Pancreas (tissue), 10 donors: ENCODE data around the gene STAC3. TPM values are rescaled to one million over a fixed set of nuclear protein-coding genes. Genes with fewer than 3 reads are reported as not detected.
A peak's percentile ranks its signal among the peaks of the same experiment; 100 is the strongest.

Experiments
- ATAC-seq, 4 donors: fragments of 200-7000 bp; cut with Tn5 transposase; one replicate each; pipeline versions ENCODE4 v1.8.0 to v1.9.1; 2020; ENCODE audit warnings: mild to moderate bottlenecking in 4 of 4, moderate library complexity in 4 of 4
- DNase-seq, 6 donors: peaks; one replicate each; pipeline ENCODE4 v3.0.0-alpha.2; 2020
- FAIRE-seq: peaks from 2 replicates; lab custom pipeline; 2012; peaks lifted over from hg19 to GRCh38; lab: Jason Lieb, UNC
- H3K27ac ChIP-seq, 4 donors: fragments of 200-600 bp; sonication (generic); 1 replicate in 3 of 4; 2 replicates in 1 of 4; pipeline versions ENCODE4 v1.5.0 to v1.8.0; 2020
- H3K27me3 ChIP-seq, 4 donors: fragments of 200-600 bp; one replicate each; pipeline ENCODE4 v1.8.0; 2021
- H3K36me3 ChIP-seq, 3 donors: fragments of 200-600 bp; sonication (generic) in 1 of 3; one replicate each; pipeline versions ENCODE4 v1.5.0 to v1.8.0; 2020 to 2021
- H3K4me1 ChIP-seq, 3 donors: fragments of 200-600 bp; one replicate each; pipeline ENCODE4 v1.8.0; 2021
- H3K4me3 ChIP-seq, 4 donors: fragments of 200-600 bp; sonication (generic) in 2 of 4; one replicate each; pipeline versions ENCODE4 v1.5.0 to v1.8.0; 2020 to 2021
- H3K9me3 ChIP-seq, 4 donors: fragments of 200-600 bp; one replicate each; pipeline ENCODE4 v1.8.0; 2021
- WGBS, 2 donors: extraction: QIAGEN DNeasy Blood & Tissue Kit; methylation state at CpG; one replicate each; pipeline ENCODE4 v1.1.7; 2013; 5-methylcytosine and 5-hydroxymethylcytosine counted together
- intact Hi-C, 3 donors: fragments of 100-400 bp; cut with DNase I; formaldehyde crosslinking; loops; one replicate each; pipeline versions ENCODE4 v1.11.1 to v1.14.2; 2022
- polyA plus RNA-seq, 2 donors: library from polyadenylated mRNA; stranded (reverse); fragments of 200-250 nt; gene quantifications; one replicate each; pipeline ENCODE4 v1.2.3, GENCODE V29; 2013
- total RNA-seq, 6 donors: library from RNA; stranded (reverse); fragmentation: NEBNext Ultra II Directional in 4 of 6; extraction: Animal tissue kit (Norgen Biotek cat#: 25700) in 4 of 6; gene quantifications; one replicate each; pipeline versions ENCODE4 v1.2.1 to v1.2.4, GENCODE V29; 2021 to 2023
- TF ChIP-seq, protein P1 (sequence below), 4 donors: fragments of 200-600 bp; sonication (generic) in 3 of 4; IDR thresholded peaks; one replicate each; pipeline versions ENCODE4 v1.5.0 to v1.8.0; 2021; ENCODE audit warnings: antibody characterized with exemption in 4 of 4
- donor health status: healthy with polysubstance abuse.
- donor health status: DM: no; HTN: no; CAD: no; lungs with moderate emphysema.
- donor health status: DM: no; HTN: no; CAD: no.
- donor health status: control.
- donor health status: control.
- donor health status: Bipolar disorder and iron deficiency.
- donor health status: DM: yes; HTN: yes; CAD: no.
- donor health status: DM: no; HTN: no; CAD: no.
- donor health status: DM: no; HTN: no; CAD: no.
- donor health status: DM: yes; HTN: yes; CAD: no.

STAC3 gene
- total and polyA plus RNA-seq, 8 donors: 0.46 to 3.0 (median 1.1) TPM

DNA sequence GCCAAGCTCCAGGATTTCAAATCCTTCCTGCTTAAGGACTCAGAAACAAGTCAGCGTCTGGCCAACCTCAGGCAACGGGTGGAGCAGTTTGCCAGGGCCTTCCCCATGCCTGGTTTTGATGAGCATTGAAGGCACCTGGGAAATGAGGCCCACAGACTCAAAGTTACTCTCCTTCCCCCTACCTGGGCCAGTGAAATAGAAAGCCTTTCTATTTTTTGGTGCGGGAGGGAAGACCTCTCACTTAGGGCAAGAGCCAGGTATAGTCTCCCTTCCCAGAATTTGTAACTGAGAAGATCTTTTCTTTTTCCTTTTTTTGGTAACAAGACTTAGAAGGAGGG, 16.8 kb downstream of the STAC3 start:
- H3K4me3 ChIP-seq: no peak overlapping the region
- H3K27me3 ChIP-seq: no peaks in the 10 kb centered on the region
- no peak overlapping the region for H3K27ac ChIP-seq
- no peak for ATAC-seq
- no peaks in the 10 kb centered on the region for H3K9me3 ChIP-seq
- FAIRE-seq: no peak
- 89 to 94% methylated on average over 3 of the region's 3 CpGs for WGBS, 2 donors
- intact Hi-C loops: no loop called here
- TF ChIP-seq, protein P1, sequence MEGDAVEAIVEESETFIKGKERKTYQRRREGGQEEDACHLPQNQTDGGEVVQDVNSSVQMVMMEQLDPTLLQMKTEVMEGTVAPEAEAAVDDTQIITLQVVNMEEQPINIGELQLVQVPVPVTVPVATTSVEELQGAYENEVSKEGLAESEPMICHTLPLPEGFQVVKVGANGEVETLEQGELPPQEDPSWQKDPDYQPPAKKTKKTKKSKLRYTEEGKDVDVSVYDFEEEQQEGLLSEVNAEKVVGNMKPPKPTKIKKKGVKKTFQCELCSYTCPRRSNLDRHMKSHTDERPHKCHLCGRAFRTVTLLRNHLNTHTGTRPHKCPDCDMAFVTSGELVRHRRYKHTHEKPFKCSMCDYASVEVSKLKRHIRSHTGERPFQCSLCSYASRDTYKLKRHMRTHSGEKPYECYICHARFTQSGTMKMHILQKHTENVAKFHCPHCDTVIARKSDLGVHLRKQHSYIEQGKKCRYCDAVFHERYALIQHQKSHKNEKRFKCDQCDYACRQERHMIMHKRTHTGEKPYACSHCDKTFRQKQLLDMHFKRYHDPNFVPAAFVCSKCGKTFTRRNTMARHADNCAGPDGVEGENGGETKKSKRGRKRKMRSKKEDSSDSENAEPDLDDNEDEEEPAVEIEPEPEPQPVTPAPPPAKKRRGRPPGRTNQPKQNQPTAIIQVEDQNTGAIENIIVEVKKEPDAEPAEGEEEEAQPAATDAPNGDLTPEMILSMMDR (IDR thresholded peaks at IDR 0.05): no peak
- DNase-seq: no peak
- peaks cover 0 to 19% (median 13%) of the 10 kb centered on the region in 3 donors for H3K4me1 ChIP-seq
- H3K36me3 ChIP-seq: peaks cover 3 to 25% (median 7%) of the 10 kb centered on the region in 3 donors

DNA sequence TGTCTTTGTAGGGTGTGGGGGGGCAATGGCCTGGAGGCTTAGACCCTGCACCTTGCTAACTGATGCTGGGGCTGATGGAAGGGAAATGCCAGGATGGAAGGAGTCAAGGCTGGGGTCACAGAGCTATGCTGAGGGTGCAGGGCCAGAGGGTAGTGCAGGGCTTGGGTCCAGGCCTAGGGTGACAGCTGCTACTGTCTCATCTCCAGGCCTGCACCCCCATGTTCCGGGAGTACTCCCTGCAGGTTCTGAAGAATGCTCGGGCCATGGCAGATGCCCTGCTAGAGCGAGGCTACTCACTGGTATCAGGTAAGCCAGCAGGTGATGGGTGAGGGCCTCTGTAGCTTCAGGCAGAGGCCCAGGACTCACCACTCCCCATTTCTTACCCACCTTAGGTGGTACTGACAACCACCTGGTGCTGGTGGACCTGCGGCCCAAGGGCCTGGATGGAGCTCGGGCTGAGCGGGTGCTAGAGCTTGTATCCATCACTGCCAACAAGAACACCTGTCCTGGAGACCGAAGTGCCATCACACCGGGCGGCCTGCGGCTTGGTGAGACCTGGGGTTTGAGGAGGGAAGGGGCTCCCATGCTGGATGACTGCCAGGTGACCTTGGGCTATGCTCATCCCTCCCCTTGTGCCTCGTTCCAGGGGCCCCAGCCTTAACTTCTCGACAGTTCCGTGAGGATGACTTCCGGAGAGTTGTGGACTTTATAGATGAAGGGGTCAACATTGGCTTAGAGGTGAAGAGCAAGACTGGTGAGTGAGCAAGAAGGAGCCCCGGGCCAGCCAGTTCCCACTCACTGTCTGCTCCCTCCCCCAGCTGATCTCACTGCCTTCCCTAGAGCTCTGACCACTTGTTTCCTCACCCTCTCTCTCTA, 17.4 kb downstream of the STAC3 start:
- peak in 2 of 6 donors; percentile 25 to 67 for DNase-seq
- WGBS, 2 donors: 88 to 91% methylated on average over 15 of the region's 15 CpGs

DNA sequence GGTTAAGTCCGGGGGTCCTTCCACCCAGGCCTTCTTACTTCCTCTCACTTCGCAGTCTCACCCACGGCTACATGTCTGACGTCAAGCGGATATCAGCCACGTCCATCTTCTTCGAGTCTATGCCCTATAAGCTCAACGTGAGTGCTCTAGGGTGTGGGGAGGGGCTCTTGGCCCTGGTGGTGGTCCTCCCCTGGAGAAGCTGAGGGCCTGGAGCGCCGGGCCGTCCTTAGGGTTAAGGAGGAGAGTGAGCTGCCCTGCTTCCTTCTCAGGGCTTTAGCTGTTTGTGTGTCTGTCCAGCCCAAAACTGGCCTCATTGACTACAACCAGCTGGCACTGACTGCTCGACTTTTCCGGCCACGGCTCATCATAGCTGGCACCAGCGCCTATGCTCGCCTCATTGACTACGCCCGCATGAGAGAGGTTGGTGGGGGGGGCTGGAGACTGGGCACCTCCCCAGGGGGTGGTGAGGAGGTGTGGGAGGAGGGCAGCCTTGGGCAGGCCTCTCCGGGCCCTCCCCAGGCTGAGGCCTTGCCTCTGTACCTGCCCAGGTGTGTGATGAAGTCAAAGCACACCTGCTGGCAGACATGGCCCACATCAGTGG, 18.7 kb downstream of the STAC3 start:
- Histone ChIP-seq H3K36me3 (peaks cover 3 to 25% (median 7%) of the 10 kb centered on the region in 3 donors), H3K27ac (no peak overlapping the region), H3K4me3 (no peak overlapping the region), H3K9me3 (no peaks in the 10 kb centered on the region), H3K4me1 (peaks cover 0 to 13% (median 8%) of the 10 kb centered on the region in 3 donors), H3K27me3 (no peaks in the 10 kb centered on the region)
- intact Hi-C loops: no loop called here
- FAIRE-seq (no peak), ATAC-seq (no peak), DNase-seq (peak in 2 of 6 donors; percentile 23 to 56)
- TF ChIP-seq, protein P1 (IDR thresholded peaks at IDR 0.05): no peak
- WGBS, 2 donors: 89 to 92% methylated on average over 19 of the region's 19 CpGs

More for the DNA sequence above, 17.4 kb downstream of the STAC3 start:
- no peak overlapping the region for H3K27ac ChIP-seq
- no peaks in the 10 kb centered on the region for H3K9me3 ChIP-seq
- H3K36me3 ChIP-seq: peaks cover 3 to 25% (median 7%) of the 10 kb centered on the region in 3 donors
- FAIRE-seq (no peak), ATAC-seq (no peak)
- no peaks in the 10 kb centered on the region for H3K27me3 ChIP-seq
- TF ChIP-seq, protein P1 (IDR thresholded peaks at IDR 0.05): no peak
- H3K4me1 ChIP-seq: peaks cover 0 to 16% (median 13%) of the 10 kb centered on the region in 3 donors
- intact Hi-C loops: no loop called here
- H3K4me3 ChIP-seq: no peak overlapping the region

DNA sequence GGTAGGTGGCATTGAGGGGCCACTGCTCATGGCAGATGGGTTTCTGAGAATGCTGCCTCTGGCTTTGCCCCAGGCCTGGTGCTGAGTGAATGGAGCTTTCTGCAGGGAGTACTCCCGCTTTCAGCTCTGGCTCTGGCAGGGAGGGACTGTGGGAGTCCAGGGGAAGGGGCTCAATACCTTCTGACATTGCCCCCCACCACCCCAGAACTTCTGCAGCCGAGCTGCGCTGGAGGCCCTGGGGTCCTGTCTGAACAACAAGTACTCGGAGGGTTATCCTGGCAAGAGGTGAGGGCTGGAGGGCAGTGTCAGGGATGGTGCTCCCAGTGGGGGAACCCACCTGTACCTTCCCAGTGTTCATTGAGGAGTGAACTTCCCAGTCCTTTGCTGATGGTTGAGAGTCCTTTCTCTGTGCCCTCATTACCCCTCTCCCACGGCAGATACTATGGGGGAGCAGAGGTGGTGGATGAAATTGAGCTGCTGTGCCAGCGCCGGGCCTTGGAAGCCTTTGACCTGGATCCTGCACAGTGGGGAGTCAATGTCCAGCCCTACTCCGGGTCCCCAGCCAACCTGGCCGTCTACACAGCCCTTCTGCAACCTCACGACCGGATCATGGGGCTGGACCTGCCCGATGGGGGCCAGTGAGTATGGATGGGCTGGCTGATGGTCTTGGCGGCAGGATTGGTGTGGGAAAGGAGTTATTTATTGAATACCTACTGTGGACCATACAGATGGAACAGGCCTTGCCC, 19.5 kb downstream of the STAC3 start:
- H3K4me3 ChIP-seq: peak overlapping the region in 1 of 4 donors; percentile 90
- 90 to 92% methylated on average over 13 of the region's 13 CpGs for WGBS, 2 donors
- TF ChIP-seq, protein P1 (IDR thresholded peaks at IDR 0.05): no peak
- peaks cover 3 to 25% (median 7%) of the 10 kb centered on the region in 3 donors for H3K36me3 ChIP-seq
- H3K27me3 ChIP-seq: no peaks in the 10 kb centered on the region
- ATAC-seq: no peak
- H3K27ac ChIP-seq: no peak overlapping the region
- no peaks in the 10 kb centered on the region for H3K9me3 ChIP-seq
- peak in 1 of 6 donors; percentile 53 for DNase-seq
- H3K4me1 ChIP-seq: peaks cover 0 to 13% (median 8%) of the 10 kb centered on the region in 3 donors
- intact Hi-C loops: no loop called here
- FAIRE-seq: no peak
